Breast epithelium (tissue), 3 donors: Measurements from ENCODE around the gene TFDP3. TPM values are rescaled to one million over a fixed set of nuclear protein-coding genes. Genes with fewer than 3 reads are reported as not detected.

Experiments used
- total RNA-seq, 3 donors: library from RNA; depleted of rRNA; stranded (reverse); fragments of >200 nt; gene quantifications; one replicate each; pipeline ENCODE4 v1.1.0, GENCODE V29; 2016

The TFDP3 gene
- total RNA-seq, 3 donors from 2014 or later = not detected

Other genes with a start within 250 kb of the TFDP3 start
- gene USP26, start 121.2 kb downstream of the TFDP3 start, total RNA-seq = not detected
- gene GPC4, start 197.1 kb upstream of the TFDP3 start, total RNA-seq = 1 to 10 TPM; 4.5 to 7.7 (median 5.2) TPM